GM19035 (cell line): ENCODE measurements around the gene TRMT61A.

Source experiments
- ATAC-seq: cut with Tn5 transposase; IDR thresholded peaks from one replicate; pipeline ENCODE4 v1.9.1; 2021; ENCODE audit not compliant: unreplicated experiment

Gene TRMT61A

GRCh38 chr14:103528587-103529382 is at the start of gene TRMT61A:
Gene TRMT61A (plus strand): TSS chr14:103529196. CDS start chr14:103529979, 783 bp downstream.
- peak; percentile 46 for ATAC-seq

GRCh38 chr14:103480595-103480994 is 48.4 kb upstream of the TRMT61A start:
- peak; percentile 71 for ATAC-seq

GRCh38 chr14:103483600-103483999 is 45.4 kb upstream of the TRMT61A start:
- ATAC-seq, result no peak

GRCh38 chr14:103485504-103485903 is 43.5 kb upstream of the TRMT61A start:
- ATAC-seq, result no peak

- ATAC-seq, result no peak
These were observed 40.9 kb upstream of the TRMT61A start for GRCh38 chr14:103488071-103488470.

- ATAC-seq, result no peak
These were observed 40.0 kb upstream of the TRMT61A start for GRCh38 chr14:103488960-103489359.

GRCh38 chr14:103489621-103490020 is 39.4 kb upstream of the TRMT61A start:
- no peak for ATAC-seq

- no peak for ATAC-seq
These were observed 37.3 kb upstream of the TRMT61A start for GRCh38 chr14:103491691-103492090.

GRCh38 chr14:103492156-103492925 is 36.7 kb upstream of the TRMT61A start:
- no peak for ATAC-seq

- no peak for ATAC-seq
These were observed 33.1 kb upstream of the TRMT61A start for GRCh38 chr14:103495854-103496253.

GRCh38 chr14:103496776-103497175 is 32.2 kb upstream of the TRMT61A start:
- no peak for ATAC-seq

GRCh38 chr14:103499709-103500108 is 29.3 kb upstream of the TRMT61A start:
- ATAC-seq, result no peak

GRCh38 chr14:103500148-103500990 is 28.6 kb upstream of the TRMT61A start:
- ATAC-seq, result no peak

GRCh38 chr14:103501041-103501870 is 27.7 kb upstream of the TRMT61A start:
- no peak for ATAC-seq

- ATAC-seq, result no peak
These were observed 26.9 kb upstream of the TRMT61A start for GRCh38 chr14:103501921-103502669.

GRCh38 chr14:103502877-103503276 is 26.1 kb upstream of the TRMT61A start:
- ATAC-seq, result no peak

- no peak for ATAC-seq
These were observed 25.7 kb upstream of the TRMT61A start for GRCh38 chr14:103503296-103503695.

GRCh38 chr14:103504991-103505565 is 23.9 kb upstream of the TRMT61A start:
- no peak for ATAC-seq

- no peak for ATAC-seq
These were observed 21.2 kb upstream of the TRMT61A start for GRCh38 chr14:103507751-103508150.
